A549 (cell line): ENCODE data around the gene OOEP. TPM values are rescaled to one million over a fixed set of nuclear protein-coding genes. Genes with fewer than 3 reads are reported as not detected.
A peak's percentile ranks its signal among the peaks of the same experiment; 100 is the strongest.

ENCODE experiments used
- ATAC-seq, 2 experiments: fragments of 200-7000 bp in 1 of 2; fragments of >200 bp in 1 of 2; cut with Nextera tagmentation in 1 of 2; cut with Tn5 transposase in 1 of 2; 3 replicates each; pipeline versions ENCODE4 v1.8.0 to v1.9.1; 2018 to 2020; ENCODE audit warnings: mild to moderate bottlenecking in 1 of 2, moderate library complexity in 1 of 2
- CTCF ChIA-PET: fragments of 300-600 bp; sonication (Branson Sonifier 250); formaldehyde crosslinking; extraction: SDS; loops from one replicate; lab custom pipeline; 2021; ENCODE audit warnings: antibody characterized with exemption, inconsistent platforms; lab: Yijun Ruan, JAX
- POLR2A ChIA-PET: fragments of 350-600 bp; formaldehyde crosslinking; extraction: SDS; loops from one replicate; lab custom pipeline; 2021; ENCODE audit warnings: antibody characterized with exemption, inconsistent platforms; lab: Yijun Ruan, JAX
- DNase-seq, 2 experiments: peaks; one replicate each; pipeline versions ENCODE4 v3.0.0 to v3.0.0-alpha.2; 2011 to 2016; ENCODE audit warnings: low read depth in 1 of 2, low spot score in 1 of 2
- FAIRE-seq: peaks from 2 replicates; lab custom pipeline; 2011; peaks lifted over from hg19 to GRCh38; lab: Jason Lieb, UNC
- H3K27ac ChIP-seq, 2 experiments: fragments of >200 bp; sonication (Bioruptor Twin); formaldehyde crosslinking; 3 replicates each; pipeline ENCODE4 v1.5.1; 2016 to 2017
- H3K4me1 ChIP-seq: fragments of >200 bp; sonication (Bioruptor Twin); formaldehyde crosslinking; 3 replicates; pipeline ENCODE4 v1.6.1; 2016
- H3K4me2 ChIP-seq: fragments of >200 bp; sonication (Bioruptor Twin); formaldehyde crosslinking; 3 replicates; pipeline ENCODE4 v1.6.1; 2016
- H3K4me3 ChIP-seq: fragments of >200 bp; sonication (Bioruptor Twin); formaldehyde crosslinking; 3 replicates; pipeline ENCODE4 v1.5.1; 2016
- H3K9me3 ChIP-seq: fragments of >200 bp; sonication (Bioruptor Twin); formaldehyde crosslinking; 3 replicates; pipeline ENCODE4 v1.6.1; 2016
- CBX8 ChIP-seq: fragments of 200-600 bp; sonication (generic); IDR thresholded peaks from 2 replicates; pipeline ENCODE4 v1.6.1; 2016
- CHD4 ChIP-seq: fragments of 200-600 bp; sonication (generic); IDR thresholded peaks from 2 replicates; pipeline ENCODE4 v1.6.1; 2016; ENCODE audit warnings: antibody characterized with exemption, mild to moderate bottlenecking, borderline replicate concordance
- CTCF ChIP-seq: fragments of >200 bp; sonication (Bioruptor Twin); formaldehyde crosslinking; IDR thresholded peaks from 3 replicates; pipeline ENCODE4 v1.5.1; 2016
- FOXS1 ChIP-seq: fragments of 250-450 bp; sonication (Bioruptor Pico); IDR thresholded peaks from 2 replicates; pipeline ENCODE4 v1.5.0; 2020; ENCODE audit warnings: mild to moderate bottlenecking, moderate library complexity
- GATA3 ChIP-seq: IDR thresholded peaks from 2 replicates; pipeline ENCODE4 v1.6.1; 2012; ENCODE audit warnings: borderline replicate concordance
- HOXB5 ChIP-seq: fragments of 250-450 bp; sonication (Bioruptor Pico); IDR thresholded peaks from 2 replicates; pipeline ENCODE4 v1.5.0; 2020; ENCODE audit warnings: mild to moderate bottlenecking, moderate library complexity
- JUN ChIP-seq, 2 experiments: fragments of >200 bp; sonication (Bioruptor Twin); formaldehyde crosslinking; IDR thresholded peaks; 2 replicates in 1 of 2; 3 replicates in 1 of 2; pipeline ENCODE4 v1.6.1; 2016 to 2017
- JUNB ChIP-seq: fragments of >200 bp; sonication (Bioruptor Twin); formaldehyde crosslinking; IDR thresholded peaks from 2 replicates; pipeline ENCODE4 v1.6.1; 2016
- KDM5A ChIP-seq: fragments of 200-600 bp; sonication (generic); IDR thresholded peaks from 2 replicates; pipeline ENCODE4 v1.6.1; 2016; ENCODE audit warnings: antibody characterized with exemption, mild to moderate bottlenecking
- MAFK ChIP-seq: fragments of 450-650 bp; IDR thresholded peaks from 2 replicates; pipeline ENCODE4 v1.6.1; 2014; ENCODE audit not compliant: partially characterized antibody
- MAZ ChIP-seq: fragments of 150-350 bp; IDR thresholded peaks from 2 replicates; pipeline ENCODE4 v1.6.1; 2014; ENCODE audit warnings: antibody characterized with exemption, low read depth, low read length, borderline replicate concordance
- MYC ChIP-seq: IDR thresholded peaks from 2 replicates; pipeline ENCODE4 v1.6.1; 2012; ENCODE audit warnings: mild to moderate bottlenecking, inconsistent platforms, low read length, improper control_type of control experiment, borderline replicate concordance
- NPAS2 ChIP-seq: fragments of 250-450 bp; sonication (Bioruptor Pico); IDR thresholded peaks from 2 replicates; pipeline ENCODE4 v1.8.0; 2022; ENCODE audit warnings: mild to moderate bottlenecking, moderate library complexity, borderline replicate concordance
- NR3C1 ChIP-seq: fragments of >200 bp; sonication (Bioruptor Twin); formaldehyde crosslinking; IDR thresholded peaks from 3 replicates; pipeline ENCODE4 v1.6.1; 2017
- REST ChIP-seq: fragments of 200-600 bp; sonication (generic); IDR thresholded peaks from 2 replicates; pipeline ENCODE4 v1.6.1; 2016; ENCODE audit warnings: antibody characterized with exemption, mild to moderate bottlenecking, moderate library complexity
- TP53 ChIP-seq: fragments of 250-450 bp; sonication (Bioruptor Pico); IDR thresholded peaks from 2 replicates; pipeline ENCODE4 v1.5.0; 2021; ENCODE audit warnings: mild to moderate bottlenecking, moderate library complexity
- ZC3H11A ChIP-seq: fragments of 450-650 bp; IDR thresholded peaks from 2 replicates; pipeline ENCODE4 v1.6.1; 2014; ENCODE audit warnings: antibody characterized with exemption, mild to moderate bottlenecking
- WGBS: methylation state at CpG from one replicate; pipeline ENCODE4 v1.1.6; 2017; ENCODE audit errors: missing lambda C conversion rate; 5-methylcytosine and 5-hydroxymethylcytosine counted together
- polyA plus RNA-seq, 4 experiments: library from polyadenylated mRNA; depleted of rRNA in 3 of 4; stranded (reverse); fragments of >200 nt; fragmentation: RNase III in 1 of 4; extraction: RNeasy Plus Mini Kit Qiagen cat#74134 plus additional on column Dnase treatment in 1 of 4; gene quantifications; 2 replicates in 3 of 4; 3 replicates in 1 of 4; pipeline ENCODE4 v1.2.3, GENCODE V29; 2011 to 2017
- TF ChIP-seq, protein P1 (sequence below): fragments of 450-650 bp; IDR thresholded peaks from 2 replicates; pipeline ENCODE4 v1.6.1; 2014; ENCODE audit warnings: antibody characterized with exemption
- TF ChIP-seq, protein P2 (sequence below): fragments of >200 bp; sonication (Bioruptor Twin); formaldehyde crosslinking; IDR thresholded peaks from 2 replicates; pipeline ENCODE4 v1.6.1; 2016

The OOEP gene
- polyA plus RNA-seq, 2 of the 4 experiments (the other 2 are of a cell fraction), result not detected

- no peaks in the 10 kb centered on the region for H3K4me1 ChIP-seq
- TF ChIP-seq, protein P1, sequence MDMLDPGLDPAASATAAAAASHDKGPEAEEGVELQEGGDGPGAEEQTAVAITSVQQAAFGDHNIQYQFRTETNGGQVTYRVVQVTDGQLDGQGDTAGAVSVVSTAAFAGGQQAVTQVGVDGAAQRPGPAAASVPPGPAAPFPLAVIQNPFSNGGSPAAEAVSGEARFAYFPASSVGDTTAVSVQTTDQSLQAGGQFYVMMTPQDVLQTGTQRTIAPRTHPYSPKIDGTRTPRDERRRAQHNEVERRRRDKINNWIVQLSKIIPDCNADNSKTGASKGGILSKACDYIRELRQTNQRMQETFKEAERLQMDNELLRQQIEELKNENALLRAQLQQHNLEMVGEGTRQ, result no peak
- no peak for TF ChIP-seq NR3C1
- TF ChIP-seq CBX8, result no peak
- no peak for TF ChIP-seq ZC3H11A
- TF ChIP-seq FOXS1 (CRISPR knock-in tag), result no peak
- TF ChIP-seq, all 56 proteins: peak for 0
- Histone ChIP-seq H3K27ac (no peak overlapping the region), H3K4me3 (no peak overlapping the region), H3K4me2 (no peak overlapping the region), H3K9me3 (no peaks in the 10 kb centered on the region)
- 45% methylated on average over 3 of the region's 3 CpGs for WGBS
- ChIA-PET CTCF (interaction anchor here (1.2 to 3.2 kb wide), 4 partner anchors 21 to 715 kb away, joined by 4 to 16 read pairs (median 10); no protein-coding TSS in a partner anchor), POLR2A (no interaction called here)
- FAIRE-seq (no peak), DNase-seq (no peak), ATAC-seq (no peak)
These were observed 40.5 kb downstream of the OOEP start for GRCh38 chr6:73329201-73329600.

DNA sequence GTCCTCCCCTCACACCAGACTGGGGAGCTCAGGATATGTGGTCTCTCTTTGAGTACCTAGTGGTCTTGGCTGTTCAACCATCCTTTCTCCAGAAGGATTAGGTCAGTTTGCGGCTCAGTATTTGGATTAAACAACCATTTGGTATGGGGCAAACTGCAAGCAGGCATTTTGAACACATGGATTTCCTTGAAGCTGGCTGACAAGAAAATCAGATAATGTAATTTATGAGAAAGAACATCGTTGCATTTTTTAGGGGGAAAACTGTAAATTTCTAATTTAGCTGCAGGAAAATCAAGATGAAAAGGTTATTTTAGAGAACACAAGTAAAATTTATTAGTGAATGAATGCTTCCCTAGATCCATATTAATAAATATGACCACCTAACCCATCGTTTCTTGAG, 40.9 kb downstream of the OOEP start:
- CTCF ChIA-PET, result interaction anchor here (0.6 to 3.2 kb wide), 6 partner anchors 20 to 1933 kb away, joined by 3 to 16 read pairs (median 6); no protein-coding TSS in a partner anchor
- Histone ChIP-seq H3K9me3 (no peaks in the 10 kb centered on the region), H3K27ac (no peak overlapping the region), H3K4me3 (no peak overlapping the region), H3K4me2 (no peak overlapping the region), H3K4me1 (no peaks in the 10 kb centered on the region)
- FAIRE-seq (no peak), DNase-seq (no peak), ATAC-seq (no peak)
- 36% methylated on average over 3 of the region's 3 CpGs for WGBS
- POLR2A ChIA-PET, result no interaction called here
- TF ChIP-seq HOXB5, result no peak

- FAIRE-seq (no peak), ATAC-seq (no peak), DNase-seq (no peak)
- WGBS, result 92% methylated on average over 3 of the region's 3 CpGs
- Histone ChIP-seq H3K4me1 (no peaks in the 10 kb centered on the region), H3K4me3 (no peak overlapping the region), H3K9me3 (no peaks in the 10 kb centered on the region), H3K27ac (no peak overlapping the region)
- POLR2A ChIA-PET, result no interaction called here
- TF ChIP-seq TP53 (CRISPR knock-in tag), result no peak
- TF ChIP-seq CBX8, result no peak
- TF ChIP-seq JUN (IDR thresholded peaks at IDR 0.05), result no peak
- TF ChIP-seq, all 56 proteins: peak for 0
- no peak overlapping the region for H3K4me2 ChIP-seq
- CTCF ChIA-PET, result interaction anchor here (0.6 to 4.3 kb wide), 9 partner anchors 8 to 914 kb away, joined by 3 to 19 read pairs (median 6); no protein-coding TSS in a partner anchor
These were observed 44.0 kb downstream of the OOEP start for GRCh38 chr6:73325656-73326055.

DNA sequence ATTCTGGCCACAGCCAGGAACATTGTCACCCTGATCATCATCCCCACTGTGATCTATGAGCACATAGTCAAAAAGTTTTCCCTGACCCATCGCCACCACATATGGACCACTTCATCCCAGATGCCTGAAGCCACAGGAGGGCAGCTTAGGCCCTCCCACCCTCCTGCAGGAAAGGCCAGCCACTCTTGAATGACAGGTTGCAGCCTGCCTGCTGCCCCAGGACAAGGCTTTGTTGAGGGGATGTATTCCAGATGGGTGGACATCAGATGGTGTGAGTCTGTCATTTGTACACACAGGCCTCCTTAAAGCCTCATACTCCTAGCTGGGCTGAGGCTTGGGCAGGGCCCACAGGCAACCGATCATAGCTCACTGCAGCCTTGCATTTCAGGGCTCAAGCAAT, 46.4 kb downstream of the OOEP start:
- POLR2A ChIA-PET, result no interaction called here
- WGBS, result 84% methylated on average over 2 of the region's 2 CpGs
- no peak for FAIRE-seq
- H3K4me3 ChIP-seq, result no peak overlapping the region
- DNase-seq, result no peak
- no peaks in the 10 kb centered on the region for H3K4me1 ChIP-seq
- TF ChIP-seq CHD4, result no peak
- TF ChIP-seq NPAS2, result no peak
- no peak for TF ChIP-seq JUNB
- TF ChIP-seq GATA3, result no peak
- TF ChIP-seq, protein P2, sequence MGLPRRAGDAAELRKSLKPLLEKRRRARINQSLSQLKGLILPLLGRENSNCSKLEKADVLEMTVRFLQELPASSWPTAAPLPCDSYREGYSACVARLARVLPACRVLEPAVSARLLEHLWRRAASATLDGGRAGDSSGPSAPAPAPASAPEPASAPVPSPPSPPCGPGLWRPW, result no peak
- no peak for TF ChIP-seq MAZ
- TF ChIP-seq FOXS1 (CRISPR knock-in tag), result no peak
- no peak for TF ChIP-seq REST
- TF ChIP-seq HOXB5, result no peak
- no peak for TF ChIP-seq MAFK
- TF ChIP-seq CTCF, result no peak
- TF ChIP-seq NR3C1, result no peak
- no peak for TF ChIP-seq MYC
- no peak for TF ChIP-seq KDM5A
- H3K27ac ChIP-seq, result no peak overlapping the region
- CTCF ChIA-PET, result interaction anchor here (0.7 to 1.0 kb wide), 2 partner anchors 14 to 66 kb away, joined by 3 to 5 read pairs; no protein-coding TSS in a partner anchor
- H3K4me2 ChIP-seq, result no peak overlapping the region
- 0 out of 3 replicates have a peak, but pooled peaks cover 10% of the 10 kb centered on the region for H3K9me3 ChIP-seq
- 0 out of 6 replicates have a peak, but pooled peaks of 1 of the 2 experiments have one; percentile 30 for ATAC-seq
